Activated naive CD4-positive, alpha-beta T cell treated with anti-CD3 and anti-CD28 coated beads, Interleukin-2, amount 10 ng/mL, durations not matched to agents 7 days and 5 days (primary cell): ENCODE measurements around the gene CXorf58.
"Not testable (repeated sequence)": the region's sequence is repeated elsewhere in the genome, so short reads cannot be mapped to it uniquely, and the experiment has no call there.

Experiments
- CTCF ChIA-PET: fragments of 350-600 bp; sonication (Branson Sonifier 250); formaldehyde crosslinking; loops from one replicate; lab custom pipeline; 2021; ENCODE audit warnings: antibody characterized with exemption; lab: Charles Lee
- DNase-seq: peaks from one replicate; pipeline ENCODE4 v3.0.0-alpha.2; 2020
- H3K27ac Mint-ChIP-seq: one replicate; pipeline ENCODE4 v1.8.0; 2021; ENCODE audit warnings: mild to moderate bottlenecking, moderate library complexity, mixed read lengths
- H3K27me3 Mint-ChIP-seq: one replicate; pipeline ENCODE4 v1.8.0; 2021; ENCODE audit warnings: mild to moderate bottlenecking, mixed read lengths
- H3K36me3 Mint-ChIP-seq: one replicate; pipeline ENCODE4 v1.8.0; 2021; ENCODE audit warnings: mixed read lengths
- H3K4me1 Mint-ChIP-seq: one replicate; pipeline ENCODE4 v1.8.0; 2021; ENCODE audit warnings: mixed read lengths
- H3K4me3 Mint-ChIP-seq: one replicate; pipeline ENCODE4 v1.8.0; 2021; ENCODE audit warnings: mild to moderate bottlenecking, moderate library complexity, mixed read lengths
- H3K9me3 Mint-ChIP-seq: one replicate; pipeline ENCODE4 v1.8.0; 2021; ENCODE audit warnings: mixed read lengths

The CXorf58 gene, protein sequence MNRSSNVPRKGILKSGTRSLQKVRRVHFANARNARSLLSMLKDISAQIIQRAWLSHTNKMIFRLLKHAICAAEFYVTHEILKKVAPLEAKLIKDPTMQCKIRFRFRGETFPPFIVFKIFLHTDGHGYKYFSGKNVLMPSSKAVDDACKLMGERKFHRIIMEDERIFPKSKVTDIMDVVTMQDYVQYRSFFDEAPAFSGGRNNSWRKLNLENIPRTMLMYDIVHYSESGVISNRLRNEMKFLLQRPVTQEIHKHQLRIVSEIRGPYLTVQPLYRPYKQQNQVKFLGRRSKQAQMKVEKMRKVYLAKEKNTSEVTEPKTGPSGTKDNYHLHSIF

DNA sequence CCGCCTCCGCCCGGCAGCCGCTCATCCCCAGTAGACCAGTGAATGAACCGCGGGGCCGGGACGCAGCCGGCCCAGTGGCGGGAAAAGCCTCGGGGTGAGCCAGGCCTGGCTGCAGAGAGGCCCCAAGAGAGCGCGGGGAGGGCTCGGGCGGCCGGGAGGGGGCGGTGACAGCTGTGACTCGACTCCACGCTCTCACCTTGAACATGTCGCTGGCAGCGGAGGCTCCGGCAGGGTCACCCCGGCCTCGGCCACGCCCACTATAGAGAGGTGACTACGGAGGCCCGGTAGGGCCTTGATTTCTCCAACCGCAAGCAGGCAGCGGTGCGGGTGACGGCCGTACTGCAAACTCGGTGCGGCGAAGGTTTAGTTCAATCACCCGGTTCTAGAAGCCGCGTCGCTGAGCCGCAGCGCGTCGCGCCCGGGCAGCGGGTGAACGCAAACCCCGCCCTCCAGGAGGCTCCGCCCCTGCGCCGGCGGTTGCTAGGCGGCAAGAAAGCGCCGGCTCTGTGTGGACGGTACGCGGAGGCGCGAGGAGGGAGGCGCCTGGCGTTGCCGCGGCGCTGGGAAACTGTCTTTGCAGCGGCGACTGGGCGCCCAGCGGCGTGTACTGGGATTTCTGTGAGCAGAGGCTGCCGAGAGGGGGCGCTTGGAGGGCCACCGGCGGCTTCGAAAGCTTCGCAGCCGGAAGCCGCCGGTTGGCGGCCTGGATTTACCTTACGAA is at the start of gene CXorf58, which contains the start of gene APOO:
Gene CXorf58, plus strand, starts transcription at position 509 of the 721 bp plus-strand sequence. CDS start 2,297 bp downstream, outside the sequence.
Gene APOO, minus strand, starts transcription at position 441 of the 721 bp plus-strand sequence. Its CDS starts 236 bp downstream, at position 205.
- H3K27ac Mint-ChIP-seq: peak within 1 kb of the TSS; percentile 92
- no peaks in the 10 kb centered on the region for H3K9me3 Mint-ChIP-seq
- H3K4me3 Mint-ChIP-seq: peak within 1 kb of the TSS; percentile 78
- H3K4me1 Mint-ChIP-seq: peaks cover 20% of the 10 kb centered on the region
- peak; percentile 93 for DNase-seq
- no peaks in the 10 kb centered on the region for H3K27me3 Mint-ChIP-seq
- H3K36me3 Mint-ChIP-seq: peaks cover 5% of the 10 kb centered on the region
- CTCF ChIA-PET: interaction anchor here (1.4 to 3.2 kb wide), 3 partner anchors 118 to 147 kb away, joined by 4 to 19 read pairs (median 6); partner anchors contain the start of genes EIF2S3 and SAT1

DNA sequence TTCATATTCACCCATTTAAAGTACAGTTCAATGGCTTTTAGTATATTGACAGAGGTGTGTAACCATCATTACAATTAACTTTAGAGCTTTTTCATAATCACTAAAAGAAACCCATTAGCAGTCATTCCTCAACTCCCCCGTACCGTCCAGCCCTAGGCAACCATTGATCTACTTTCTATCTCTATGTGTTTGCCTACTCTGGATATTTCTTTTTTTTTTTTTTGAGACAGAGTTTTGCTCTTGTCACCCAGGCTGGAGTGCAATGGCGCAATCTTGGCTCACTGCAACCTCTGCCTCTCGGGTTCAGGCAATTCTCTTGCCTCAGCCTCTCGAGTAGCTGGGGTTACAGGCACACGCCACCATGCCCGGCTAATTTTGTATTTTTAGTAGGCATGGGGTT is 48.6 kb upstream of the CXorf58 start:
- peaks cover 13% of the 10 kb centered on the region for H3K36me3 Mint-ChIP-seq
- H3K4me1 Mint-ChIP-seq: peaks cover 17% of the 10 kb centered on the region
- H3K4me3 Mint-ChIP-seq, H3K27ac Mint-ChIP-seq, H3K27me3 Mint-ChIP-seq, CTCF ChIA-PET, H3K9me3 Mint-ChIP-seq, DNase-seq: not testable (repeated sequence)

DNA sequence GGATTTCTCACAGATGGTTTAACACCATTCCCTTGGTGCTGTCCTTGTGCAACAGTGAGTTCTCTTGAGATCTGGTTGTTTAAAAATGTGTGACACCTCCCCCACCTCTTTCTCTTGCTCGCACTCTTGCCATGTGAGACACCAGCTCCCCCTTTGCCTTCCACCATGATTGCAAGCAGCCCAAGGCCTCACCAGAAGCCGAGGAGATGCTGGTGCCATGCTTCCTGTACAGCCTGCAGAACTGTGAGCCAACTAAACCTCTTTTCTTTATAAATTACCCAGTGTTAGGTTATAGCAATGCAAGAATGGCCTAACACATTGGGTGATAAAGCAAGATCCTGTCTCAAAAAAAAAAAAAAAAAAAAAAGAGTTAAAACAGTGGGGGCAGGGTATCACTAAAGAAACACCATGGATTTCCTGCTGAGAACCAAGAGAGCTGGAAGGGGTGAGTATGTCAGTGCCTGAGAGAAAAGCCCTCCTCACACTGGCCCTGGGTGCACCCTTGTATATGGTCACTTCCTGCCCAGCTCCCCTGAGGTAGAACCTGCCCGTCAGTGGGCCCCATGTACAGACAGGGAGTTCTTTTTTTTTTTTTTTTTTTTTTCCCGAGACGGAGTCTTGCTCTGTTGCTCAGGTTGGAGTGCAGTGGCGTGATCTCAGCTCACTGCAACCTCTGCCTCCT is 46.5 kb upstream of the CXorf58 start:
- no peaks in the 10 kb centered on the region for H3K9me3 Mint-ChIP-seq

DNA sequence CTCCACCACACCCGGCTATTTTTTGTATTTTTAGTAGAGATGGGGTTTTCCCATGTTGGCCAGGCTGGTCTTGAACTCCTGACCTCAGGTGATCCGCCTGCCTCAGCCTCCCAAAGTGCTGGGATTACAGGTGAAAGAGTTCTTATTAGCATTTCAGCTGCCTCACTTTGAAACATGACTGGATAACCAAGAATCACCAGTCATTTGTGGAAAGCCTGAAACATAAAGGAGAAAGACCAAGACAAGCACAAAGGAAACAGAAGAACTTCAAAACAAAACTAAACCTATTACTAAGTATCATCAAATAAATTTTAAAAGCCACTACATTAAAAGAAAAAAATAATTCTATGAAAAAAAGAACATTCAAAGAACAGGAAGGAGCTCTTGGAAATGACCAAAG is 45.9 kb upstream of the CXorf58 start:
- peaks cover 17% of the 10 kb centered on the region for H3K4me1 Mint-ChIP-seq
- H3K36me3 Mint-ChIP-seq: peaks cover 13% of the 10 kb centered on the region
- CTCF ChIA-PET: interaction anchor here (0.7 kb wide), 1 partner anchor 23 kb away, joined by 4 read pairs; no protein-coding TSS in a partner anchor
- H3K4me3 Mint-ChIP-seq, H3K27me3 Mint-ChIP-seq, H3K27ac Mint-ChIP-seq, DNase-seq, H3K9me3 Mint-ChIP-seq: not testable (repeated sequence)

More for the DNA sequence above, 46.5 kb upstream of the CXorf58 start:
- H3K4me1 Mint-ChIP-seq: peaks cover 17% of the 10 kb centered on the region
- no peak overlapping the region for H3K27ac Mint-ChIP-seq
- no peaks in the 10 kb centered on the region for H3K27me3 Mint-ChIP-seq
- H3K4me3 Mint-ChIP-seq: no peak overlapping the region
- peaks cover 15% of the 10 kb centered on the region for H3K36me3 Mint-ChIP-seq
- CTCF ChIA-PET: interaction anchor here (0.7 to 1.0 kb wide), 2 partner anchors 23 to 26 kb away, joined by 3 to 4 read pairs; no protein-coding TSS in a partner anchor
- no peak for DNase-seq

DNA sequence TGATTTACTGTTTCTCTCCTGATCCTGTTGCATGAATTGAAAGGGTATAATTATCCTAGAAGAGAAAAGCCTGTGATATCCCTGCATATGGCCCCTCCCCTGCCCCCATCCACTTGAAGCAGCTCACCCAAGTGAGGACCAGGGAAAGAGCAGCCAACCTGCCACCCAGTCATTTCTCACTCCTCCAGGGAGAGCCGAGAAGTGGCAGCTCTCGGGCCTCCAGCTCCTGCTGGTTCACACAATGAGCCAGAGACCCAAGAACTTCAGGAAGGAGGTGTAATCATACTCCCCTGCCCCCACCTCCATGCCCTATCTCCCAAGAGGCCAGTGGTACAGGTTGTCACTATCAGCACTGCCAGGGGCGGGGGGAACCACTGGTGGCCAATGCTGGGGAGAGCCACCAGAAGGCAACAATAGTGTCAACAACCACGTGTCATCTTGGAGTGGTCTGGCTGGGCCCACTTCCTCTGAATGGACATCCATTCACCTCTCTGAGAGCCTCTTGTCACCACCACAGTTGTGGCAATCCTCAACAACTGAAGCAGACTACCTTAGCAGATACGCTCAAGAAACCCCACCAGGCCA is 43.0 kb upstream of the CXorf58 start:
- H3K36me3 Mint-ChIP-seq: peaks cover 11% of the 10 kb centered on the region
- CTCF ChIA-PET: no interaction called here
- H3K4me3 Mint-ChIP-seq: no peak overlapping the region
- H3K27ac Mint-ChIP-seq: no peak overlapping the region
- no peaks in the 10 kb centered on the region for H3K9me3 Mint-ChIP-seq
- peaks cover 17% of the 10 kb centered on the region for H3K4me1 Mint-ChIP-seq
- DNase-seq: no peak
- H3K27me3 Mint-ChIP-seq: no peaks in the 10 kb centered on the region

DNA sequence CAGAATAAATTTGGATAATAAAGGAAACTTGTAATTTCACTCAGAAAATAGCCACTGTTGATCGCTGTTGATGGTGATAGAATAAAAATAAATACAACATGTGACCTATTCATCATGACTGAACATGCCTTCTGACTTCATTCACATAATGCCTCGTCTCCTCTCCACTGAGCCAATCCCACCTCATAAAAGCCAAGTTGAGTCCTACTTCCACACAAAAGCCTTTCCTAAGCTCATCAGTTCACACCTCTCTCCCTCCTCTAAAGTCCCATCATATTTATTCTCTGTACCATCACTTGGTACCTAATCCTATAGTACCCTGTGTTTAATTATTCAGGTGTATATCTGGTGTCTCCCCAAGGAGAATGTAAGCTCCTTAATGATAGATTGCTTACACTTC is 37.8 kb upstream of the CXorf58 start:
- H3K9me3 Mint-ChIP-seq: no peaks in the 10 kb centered on the region
- CTCF ChIA-PET: no interaction called here
- H3K36me3 Mint-ChIP-seq: peaks cover 2% of the 10 kb centered on the region
- no peak overlapping the region for H3K27ac Mint-ChIP-seq
- no peak for DNase-seq
- H3K27me3 Mint-ChIP-seq: no peaks in the 10 kb centered on the region
- no peak overlapping the region for H3K4me3 Mint-ChIP-seq
- no peaks in the 10 kb centered on the region for H3K4me1 Mint-ChIP-seq

DNA sequence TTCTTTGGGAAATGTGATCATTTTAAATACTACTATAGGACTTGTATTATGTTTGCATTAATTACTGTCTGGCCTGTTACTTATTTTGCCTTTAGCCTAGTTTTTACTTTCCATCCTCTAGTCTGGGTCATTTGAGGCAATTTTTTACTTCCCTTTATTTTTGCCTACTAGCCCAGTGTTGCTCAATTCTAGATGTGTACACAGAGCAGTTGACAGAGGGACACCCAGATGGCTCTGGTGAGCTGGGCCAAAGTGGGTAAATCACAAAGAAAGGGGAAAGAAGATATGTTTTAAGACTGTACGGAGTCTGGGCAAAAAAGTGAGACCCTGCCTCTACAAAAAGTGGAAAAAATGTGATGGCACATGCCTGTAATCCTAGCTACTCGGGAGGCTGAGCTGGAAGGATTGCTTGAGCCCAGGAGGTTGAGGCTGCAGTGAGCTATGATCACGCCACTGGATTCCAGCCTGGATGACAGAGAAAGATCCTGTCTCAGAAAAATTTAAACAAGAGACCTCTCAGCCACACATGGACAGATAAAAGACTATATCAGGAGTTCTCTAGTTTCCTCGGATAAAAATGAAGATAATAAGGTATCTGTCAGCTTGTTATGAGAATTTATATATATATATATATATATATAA is 35.8 kb upstream of the CXorf58 start:
- no peaks in the 10 kb centered on the region for H3K36me3 Mint-ChIP-seq
- H3K4me3 Mint-ChIP-seq: no peak overlapping the region
- CTCF ChIA-PET: no interaction called here
- peak overlapping the region; percentile 24 for H3K27ac Mint-ChIP-seq
- DNase-seq: no peak
- H3K4me1 Mint-ChIP-seq: no peaks in the 10 kb centered on the region
- H3K27me3 Mint-ChIP-seq: no peaks in the 10 kb centered on the region
- no peaks in the 10 kb centered on the region for H3K9me3 Mint-ChIP-seq

DNA sequence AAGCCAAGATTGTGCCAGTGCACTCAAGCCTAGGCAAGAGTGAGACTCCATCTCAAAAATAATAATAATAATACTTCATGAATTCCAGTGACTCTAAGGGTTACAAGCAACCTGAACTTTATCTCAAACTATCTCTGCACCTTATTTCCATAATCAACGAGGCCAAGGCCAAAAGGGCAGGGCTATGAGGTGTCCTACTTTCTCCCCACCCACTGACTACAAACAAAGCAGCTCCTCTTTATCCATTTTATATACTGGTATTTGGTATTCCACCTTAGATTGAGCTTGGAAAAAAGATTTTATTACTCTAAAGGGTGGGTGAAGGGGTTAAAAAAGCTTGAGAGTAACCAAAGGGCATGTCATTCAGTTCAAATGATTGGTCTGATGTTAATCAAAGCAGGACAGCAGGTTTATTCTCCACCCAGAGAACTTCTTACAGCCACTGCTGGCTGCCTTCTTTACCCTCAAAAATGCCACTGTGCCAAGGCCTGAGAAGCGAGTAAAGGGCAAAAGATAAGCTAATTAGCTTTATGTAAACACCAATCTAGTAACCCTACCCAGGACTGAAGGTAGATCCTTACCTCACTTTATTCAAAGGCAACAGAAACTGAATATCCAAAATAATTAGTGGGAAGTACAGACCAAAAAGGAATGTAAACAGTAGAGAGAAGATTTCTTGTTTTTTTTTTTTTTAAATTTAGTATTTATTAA is 28.3 kb upstream of the CXorf58 start:
- no peaks in the 10 kb centered on the region for H3K9me3 Mint-ChIP-seq
- H3K27me3 Mint-ChIP-seq: no peaks in the 10 kb centered on the region
- H3K27ac Mint-ChIP-seq: no peak overlapping the region
- H3K36me3 Mint-ChIP-seq: no peaks in the 10 kb centered on the region
- H3K4me3 Mint-ChIP-seq: no peak overlapping the region
- CTCF ChIA-PET: no interaction called here
- no peak for DNase-seq
- H3K4me1 Mint-ChIP-seq: peaks cover 2% of the 10 kb centered on the region

DNA sequence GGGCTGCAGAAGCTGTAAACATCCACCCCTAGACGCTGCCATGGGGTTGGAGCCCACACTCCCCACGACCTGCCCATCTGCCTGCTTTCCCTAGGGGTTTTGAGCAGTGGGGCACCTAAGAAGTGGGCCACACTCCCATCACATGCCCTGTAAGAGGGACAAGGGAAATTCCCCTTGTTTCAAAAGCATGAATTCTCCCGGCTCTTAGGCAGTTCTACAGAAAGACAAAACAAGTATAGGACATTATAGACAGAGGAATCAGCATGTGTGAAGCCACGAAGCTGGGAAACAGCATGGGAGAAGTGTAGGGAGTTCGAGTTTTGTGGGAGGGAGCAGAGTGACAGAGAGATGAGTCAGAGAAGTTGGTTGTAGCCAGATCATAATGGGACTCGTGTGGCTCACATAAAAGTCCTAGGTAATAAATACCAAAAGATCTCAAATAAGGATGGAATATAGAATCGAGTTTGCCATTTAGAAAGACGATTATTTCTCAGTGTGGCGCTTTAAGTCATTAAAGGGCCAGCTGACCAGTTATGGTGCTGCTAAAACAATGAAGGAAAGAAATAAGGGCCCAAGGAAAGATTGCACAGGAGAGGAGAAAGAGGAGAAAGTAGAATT is 24.0 kb upstream of the CXorf58 start:
- H3K27me3 Mint-ChIP-seq: no peaks in the 10 kb centered on the region
- H3K4me3 Mint-ChIP-seq: no peak overlapping the region
- CTCF ChIA-PET: no interaction called here
- peaks cover 2% of the 10 kb centered on the region for H3K4me1 Mint-ChIP-seq
- no peak for DNase-seq
- H3K36me3 Mint-ChIP-seq: peaks cover 2% of the 10 kb centered on the region
- no peak overlapping the region for H3K27ac Mint-ChIP-seq
- H3K9me3 Mint-ChIP-seq: no peaks in the 10 kb centered on the region

DNA sequence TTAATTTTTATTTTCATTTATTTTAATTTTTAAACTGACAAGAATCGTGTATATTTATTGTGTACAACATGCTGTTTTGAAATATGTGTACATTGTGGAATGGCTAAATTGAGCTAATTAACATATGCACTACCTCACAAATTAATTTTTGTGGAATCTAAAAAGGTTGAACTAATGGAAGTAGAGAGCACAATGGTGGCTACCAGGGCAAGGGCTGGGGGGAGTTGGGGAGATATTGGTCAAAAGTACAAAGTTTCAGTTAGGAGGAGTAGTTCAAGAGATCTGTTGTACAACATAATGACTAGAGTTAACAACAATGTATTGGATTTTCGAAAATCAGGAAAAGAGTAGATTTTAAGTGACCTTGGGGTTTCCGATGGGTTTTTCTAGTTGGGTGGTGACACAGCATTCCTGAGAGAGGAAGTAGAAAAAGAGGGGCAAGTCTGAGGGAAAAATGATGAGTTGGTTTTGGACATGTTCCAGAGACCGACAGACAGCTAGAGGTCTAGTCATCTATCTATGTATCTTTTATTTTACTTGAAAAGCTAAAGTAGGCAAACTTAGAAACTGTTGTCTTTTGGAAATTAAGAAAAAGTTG is 23.3 kb upstream of the CXorf58 start:
- Mint-ChIP-seq H3K9me3 (no peaks in the 10 kb centered on the region), H3K27ac (no peak overlapping the region), H3K36me3 (peaks cover 2% of the 10 kb centered on the region), H3K4me1 (peaks cover 2% of the 10 kb centered on the region), H3K4me3 (no peak overlapping the region), H3K27me3 (no peaks in the 10 kb centered on the region)
- CTCF ChIA-PET: no interaction called here
- no peak for DNase-seq

DNA sequence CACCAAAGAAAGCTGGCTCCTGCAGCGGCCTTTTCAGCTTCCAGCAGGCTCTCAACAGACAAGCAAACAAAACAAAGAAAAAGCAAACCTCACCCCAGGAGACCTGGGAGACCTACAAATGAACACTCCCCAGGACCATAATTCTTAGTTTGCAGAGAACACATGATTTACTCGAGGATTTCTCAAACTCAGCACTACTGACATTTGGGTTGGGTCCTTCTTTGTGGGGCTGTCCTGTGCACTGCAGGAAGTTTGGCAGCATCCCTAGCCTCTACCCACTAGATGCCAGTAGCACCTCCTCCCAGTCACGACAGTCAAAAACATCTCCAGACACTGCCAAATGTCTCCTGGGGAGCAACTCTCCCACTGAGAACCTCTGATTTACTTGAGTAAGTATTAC is 22.0 kb upstream of the CXorf58 start:
- H3K27me3 Mint-ChIP-seq: no peaks in the 10 kb centered on the region

DNA sequence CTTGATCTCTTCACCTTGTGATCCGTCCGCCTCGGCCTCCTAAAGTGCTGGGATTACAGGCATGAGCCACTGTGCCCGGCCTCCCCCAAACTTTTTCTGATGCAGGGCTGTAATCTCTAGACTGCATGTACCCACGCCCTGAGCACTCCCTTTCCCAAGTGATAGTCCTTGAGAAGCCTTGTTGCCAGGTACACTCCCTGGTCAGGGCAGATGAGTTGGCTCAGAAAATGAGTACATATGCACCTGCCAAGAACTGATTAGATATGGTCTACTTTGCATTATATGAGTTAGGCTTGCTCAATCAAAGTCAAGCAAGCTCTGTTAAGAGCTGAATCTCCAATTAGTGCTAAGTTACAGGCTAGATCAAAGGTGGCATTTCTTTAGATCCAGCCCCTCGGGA is 20.4 kb upstream of the CXorf58 start:
- no peak overlapping the region for H3K4me3 Mint-ChIP-seq
- H3K27me3 Mint-ChIP-seq: no peaks in the 10 kb centered on the region
- H3K4me1 Mint-ChIP-seq: peaks cover 2% of the 10 kb centered on the region
- no peak overlapping the region for H3K27ac Mint-ChIP-seq
- no peaks in the 10 kb centered on the region for H3K9me3 Mint-ChIP-seq
- DNase-seq: no peak
- H3K36me3 Mint-ChIP-seq: peaks cover 2% of the 10 kb centered on the region
- CTCF ChIA-PET: interaction anchor here (0.6 kb wide), 1 partner anchor 26 kb away, joined by 3 read pairs; no protein-coding TSS in a partner anchor

More for the DNA sequence above, 22.0 kb upstream of the CXorf58 start:
- Mint-ChIP-seq H3K27ac (no peak overlapping the region), H3K4me1 (peaks cover 2% of the 10 kb centered on the region), H3K36me3 (peaks cover 2% of the 10 kb centered on the region), H3K4me3 (no peak overlapping the region), H3K9me3 (no peaks in the 10 kb centered on the region)
- CTCF ChIA-PET: no interaction called here
- no peak for DNase-seq
